HepG2 (cell line): ENCODE data around the gene HSD17B8. TPM values are rescaled to one million over a fixed set of nuclear protein-coding genes. Genes with fewer than 3 reads are reported as not detected.

Experiments used
- ATF4 ChIP-seq, 2 experiments: fragments of 450-650 bp in 1 of 2; sonication (generic) in 1 of 2; formaldehyde crosslinking; IDR thresholded peaks; 2 replicates each; pipeline versions ENCODE4 v1.5.0 to v1.8.0; 2020 to 2022; ENCODE audit warnings: mild to moderate bottlenecking in 1 of 2, missing genetic modification reagents in 1 of 2
- FOXA3 ChIP-seq: IDR thresholded peaks from 2 replicates; pipeline ENCODE4 v1.6.1; 2016; ENCODE audit warnings: missing genetic modification reagents, missing compliant biosample characterization
- GABPB1 ChIP-seq: IDR thresholded peaks from 2 replicates; pipeline ENCODE4 v1.6.1; 2016; ENCODE audit warnings: mild to moderate bottlenecking, missing genetic modification reagents, moderate library complexity, missing compliant biosample characterization
- HDAC1 ChIP-seq: sonication (generic); formaldehyde crosslinking; IDR thresholded peaks from 2 replicates; pipeline ENCODE4 v1.5.1; 2020; ENCODE audit warnings: mild to moderate bottlenecking, missing genetic modification reagents
- HDAC2 ChIP-seq: sonication (generic); formaldehyde crosslinking; IDR thresholded peaks from 2 replicates; pipeline ENCODE4 v1.4.0; 2020; ENCODE audit warnings: missing genetic modification reagents
- KLF15 ChIP-seq: sonication (generic); formaldehyde crosslinking; IDR thresholded peaks from 2 replicates; pipeline ENCODE4 v1.8.1; 2023; ENCODE audit warnings: borderline replicate concordance, mild to moderate bottlenecking, inconsistent platforms, missing genetic modification reagents, mixed read lengths
- MIER3 ChIP-seq: IDR thresholded peaks from 2 replicates; pipeline ENCODE4 v1.6.1; 2016; ENCODE audit warnings: missing compliant biosample characterization, borderline replicate concordance
- PHF8 ChIP-seq: sonication (generic); formaldehyde crosslinking; IDR thresholded peaks from 2 replicates; pipeline ENCODE4 v1.5.0; 2020; ENCODE audit warnings: missing genetic modification reagents
- POLR2G ChIP-seq: fragments of 200-400 bp; formaldehyde crosslinking; IDR thresholded peaks from 2 replicates; pipeline ENCODE4 v1.6.1; 2018; ENCODE audit warnings: mild to moderate bottlenecking, low read depth, low read length, moderate library complexity
- RORA ChIP-seq: sonication (generic); formaldehyde crosslinking; IDR thresholded peaks from 2 replicates; pipeline ENCODE4 v1.5.0; 2020; ENCODE audit warnings: mild to moderate bottlenecking, missing genetic modification reagents, moderate library complexity
- SOX13 ChIP-seq, 3 experiments: fragments of 450-650 bp in 1 of 3; sonication (generic) in 1 of 3; formaldehyde crosslinking in 1 of 3; IDR thresholded peaks in 2 of 3; conservative IDR thresholded peaks in 1 of 3; 2 replicates each; pipeline versions ENCODE4 v1.5.0 to v1.6.1; 2016 to 2020; ENCODE audit warnings: antibody characterized with exemption in 1 of 3, mild to moderate bottlenecking in 1 of 3, missing compliant biosample characterization in 1 of 3, missing genetic modification reagents in 1 of 3, moderate library complexity in 1 of 3
- SRY ChIP-seq: sonication (generic); formaldehyde crosslinking; IDR thresholded peaks from 2 replicates; pipeline ENCODE4 v1.8.0; 2022; ENCODE audit warnings: mild to moderate bottlenecking, missing genetic modification reagents
- TAF15 ChIP-seq: fragments of 200-400 bp; formaldehyde crosslinking; IDR thresholded peaks from one replicate; pipeline ENCODE4 v1.6.1; 2018; ENCODE audit warnings: mild to moderate bottlenecking, low read depth, low read length; ENCODE audit not compliant: poor library complexity, severe bottlenecking
- THAP8 ChIP-seq: sonication (generic); formaldehyde crosslinking; IDR thresholded peaks from 2 replicates; pipeline ENCODE4 v1.5.1; 2020; ENCODE audit warnings: missing genetic modification reagents, mild to moderate bottlenecking, borderline replicate concordance
- U2AF1 ChIP-seq: fragments of 200-400 bp; formaldehyde crosslinking; optimal IDR thresholded peaks from 2 replicates; pipeline ENCODE3; 2017; ENCODE audit warnings: mild to moderate bottlenecking, low read depth, low read length
- ZBTB7B ChIP-seq: sonication (generic); formaldehyde crosslinking; IDR thresholded peaks from 2 replicates; pipeline ENCODE4 v1.4.0; 2020; ENCODE audit warnings: missing genetic modification reagents
- ZFAT ChIP-seq: sonication (generic); formaldehyde crosslinking; conservative IDR thresholded peaks from 2 replicates; pipeline ENCODE4 v1.8.1; 2023; ENCODE audit warnings: missing genetic modification reagents, inconsistent platforms
- ZFP90 ChIP-seq: sonication (generic); formaldehyde crosslinking; IDR thresholded peaks from 2 replicates; pipeline ENCODE4 v1.8.0; 2022; ENCODE audit warnings: missing genetic modification reagents, mild to moderate bottlenecking, inconsistent platforms, borderline replicate concordance
- ZFX ChIP-seq: sonication (generic); formaldehyde crosslinking; IDR thresholded peaks from 2 replicates; pipeline ENCODE4 v1.4.0; 2020; ENCODE audit warnings: mild to moderate bottlenecking, low read depth, missing genetic modification reagents, moderate library complexity
- ZIK1 ChIP-seq: sonication (generic); formaldehyde crosslinking; IDR thresholded peaks from 2 replicates; pipeline ENCODE4 v1.5.0; 2020; ENCODE audit warnings: mild to moderate bottlenecking, low read depth, missing genetic modification reagents, borderline replicate concordance
- ZNF263 ChIP-seq: sonication (generic); formaldehyde crosslinking; IDR thresholded peaks from 2 replicates; pipeline ENCODE4 v1.4.0; 2020; ENCODE audit warnings: missing genetic modification reagents
- ZNF281 ChIP-seq: sonication (generic); formaldehyde crosslinking; IDR thresholded peaks from 2 replicates; pipeline ENCODE4 v1.4.0; 2020; ENCODE audit warnings: missing genetic modification reagents, borderline replicate concordance
- ZNF468 ChIP-seq: sonication (generic); formaldehyde crosslinking; IDR thresholded peaks from 2 replicates; pipeline ENCODE4 v1.8.0; 2022; ENCODE audit warnings: mild to moderate bottlenecking, moderate library complexity, missing genetic modification reagents
- ZNF569 ChIP-seq: sonication (generic); formaldehyde crosslinking; IDR thresholded peaks from 2 replicates; pipeline ENCODE4 v1.5.0; 2020; ENCODE audit warnings: mild to moderate bottlenecking, missing genetic modification reagents, moderate library complexity, borderline replicate concordance
- polyA plus RNA-seq, 8 experiments: library from polyadenylated mRNA; depleted of rRNA in 3 of 8; stranded (reverse) in 7 of 8; unstranded in 1 of 8; fragments of >200 nt; fragmentation: Illumina TruSeq in 4 of 8; extraction: Trizol in 4 of 8; gene quantifications; 2 replicates each; pipeline versions ENCODE4 v1.2.1 to v1.2.3, GENCODE V29; 2011 to 2016; ENCODE audit warnings: low read depth in 4 of 8, missing spikeins in 1 of 8, mixed read lengths in 1 of 8; ENCODE audit not compliant: insufficient read depth in 1 of 8
- total RNA-seq, 5 experiments: library from RNA; depleted of rRNA; stranded (reverse); fragments of >200 nt; fragmentation: Illumina TruSeq; extraction: Trizol; gene quantifications; 2 replicates each; pipeline ENCODE4 v1.2.3, GENCODE V29; 2016; ENCODE audit warnings: low read depth in 1 of 5

The HSD17B8 gene
- total and polyA plus RNA-seq, 2 of the 13 experiments (the other 11 are each of a cell fraction or from before 2014, with no cell fraction given) = 12.6 to 20.1 TPM

DNA sequence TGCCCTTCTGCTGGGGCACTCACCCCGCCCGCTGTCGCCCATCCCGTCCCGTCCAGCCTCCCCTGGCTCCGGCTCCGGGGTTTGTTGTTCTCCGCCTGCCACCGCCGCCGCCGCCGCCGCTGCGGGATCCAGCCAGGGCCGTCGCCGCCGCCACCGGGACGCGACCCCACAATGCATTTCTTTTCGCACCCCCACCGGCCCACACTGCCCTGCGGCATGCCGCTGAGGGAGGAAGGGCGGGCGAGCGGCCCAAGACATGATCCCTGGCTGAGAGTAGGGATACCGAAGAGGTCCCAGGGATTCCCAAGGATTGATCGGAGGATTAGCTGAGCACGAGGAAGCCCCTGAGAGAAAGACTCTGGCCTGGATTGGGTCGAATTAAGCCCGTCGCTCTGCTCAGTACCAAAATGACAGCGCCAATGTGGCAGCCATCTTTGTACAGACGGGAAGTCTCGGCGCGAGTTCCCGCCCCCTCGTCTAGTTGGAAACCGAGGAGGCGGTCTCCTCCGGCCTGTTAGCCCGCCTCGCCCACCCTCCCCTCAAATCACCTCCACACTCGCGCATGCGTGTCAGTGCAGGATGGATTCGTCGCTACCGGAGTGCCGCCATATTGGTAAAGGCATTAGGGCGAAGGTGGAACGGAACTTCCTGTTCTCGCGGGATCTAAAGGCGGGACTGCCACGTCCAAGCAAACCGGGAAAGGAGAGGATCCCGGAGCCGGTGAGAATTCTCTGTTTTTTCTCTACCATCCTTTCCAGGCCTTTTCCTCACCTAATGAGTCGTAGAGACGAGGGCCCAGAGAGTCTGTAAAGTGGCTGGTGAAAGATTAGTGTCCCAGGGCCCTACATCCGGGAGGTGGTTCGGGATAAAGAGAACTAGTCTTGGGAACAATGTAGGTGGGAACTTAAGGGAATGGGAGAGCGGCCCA lies 4.0 kb upstream of the HSD17B8 start, which contains the start of the genes RXRB and SLC39A7 (continued):
- peak; percentile 77 for TF ChIP-seq FOXA3 (CRISPR knock-in tag)
- peak; percentile 83 for TF ChIP-seq KLF15
- peak; percentile 98; the same call in 1 of the 2 replicates for TF ChIP-seq ZNF569 (CRISPR knock-in tag)
- TF ChIP-seq POLR2G = peak; percentile 85
- peak in 1 of 2 experiments; percentile 37; a peak in 1 of 4 replicates for TF ChIP-seq ATF4 (CRISPR knock-in tag; IDR thresholded peaks at IDR 0.05)
- TF ChIP-seq U2AF1 = peak; percentile 84
- peak; percentile 96; the same call in 1 of the 2 replicates for TF ChIP-seq MIER3 (CRISPR knock-in tag)
- no peak for TF ChIP-seq ZIK1 (CRISPR knock-in tag)
- peak; percentile 92 for TF ChIP-seq PHF8
- TF ChIP-seq HDAC2 (CRISPR knock-in tag) = 0 out of 2 replicates have a peak, but pooled peaks have one; percentile 33
- peak; percentile 30; the same call in 1 of the 2 replicates for TF ChIP-seq ZFP90 (CRISPR knock-in tag)
- TF ChIP-seq TAF15 = peak; percentile 24
- peak; percentile 69 for TF ChIP-seq ZFAT (CRISPR knock-in tag)
- TF ChIP-seq ZFX (CRISPR knock-in tag) = peak; percentile 82
- peak; percentile 41 for TF ChIP-seq ZBTB7B (CRISPR knock-in tag)
- TF ChIP-seq ZNF468 (CRISPR knock-in tag) = no peak; the same call in 1 of the 2 replicates
- TF ChIP-seq THAP8 (CRISPR knock-in tag) = no peak
- peak; percentile 94 for TF ChIP-seq GABPB1
- TF ChIP-seq SOX13 (IDR thresholded peaks at IDR 0.05) = no peak; the same call in 1 of the 2 replicates
- peak in 1 of 2 experiments; percentile 9; a peak in 1 of 4 replicates for TF ChIP-seq SOX13 (CRISPR knock-in tag; conservative IDR thresholded peaks at IDR 0.05 in 1 of 2, IDR thresholded peaks at IDR 0.05 in 1 of 2)
- TF ChIP-seq RORA (CRISPR knock-in tag) = no peak
- TF ChIP-seq HDAC1 (CRISPR knock-in tag) = peak; percentile 92
- TF ChIP-seq ZNF263 = peak; percentile 65
- peak; percentile 96 for TF ChIP-seq ZNF281 (CRISPR knock-in tag)
- no peak for TF ChIP-seq SRY (CRISPR knock-in tag)
